Activated T-helper 17 cell treated with anti-CD3 and anti-CD28 coated beads, Interleukin-2, amount 50 U/mL, for 72 hours (primary cell): ENCODE data around the gene FREY1. TPM values are rescaled to one million over a fixed set of nuclear protein-coding genes. Genes with fewer than 3 reads are reported as not detected.
A peak's percentile ranks its signal among the peaks of the same experiment; 100 is the strongest.

Experiments
- ATAC-seq: fragments of 150-1000 bp; cut with Tn5 transposase; replicated peaks from 2 replicates; pipeline ENCODE4 v1.10.0; 2021; ENCODE audit warnings: mild to moderate bottlenecking, moderate library complexity
- H3K27ac Mint-ChIP-seq: one replicate; pipeline ENCODE4 v1.8.0; 2022; ENCODE audit warnings: mixed read lengths
- H3K27me3 Mint-ChIP-seq: one replicate; pipeline ENCODE4 v1.8.0; 2022; ENCODE audit warnings: mixed read lengths
- H3K36me3 Mint-ChIP-seq: one replicate; pipeline ENCODE4 v1.8.0; 2022; ENCODE audit warnings: low read depth, mild to moderate bottlenecking, mixed read lengths
- H3K4me1 Mint-ChIP-seq: one replicate; pipeline ENCODE4 v1.8.0; 2022; ENCODE audit warnings: mixed read lengths
- H3K4me3 Mint-ChIP-seq: one replicate; pipeline ENCODE4 v1.8.0; 2022; ENCODE audit warnings: mild to moderate bottlenecking, mixed read lengths
- H3K9me3 Mint-ChIP-seq: one replicate; pipeline ENCODE4 v1.8.0; 2022; ENCODE audit warnings: mixed read lengths
- total RNA-seq, 2 donors: library from RNA; stranded (reverse); gene quantifications; one replicate each; pipeline ENCODE4 v1.2.3, GENCODE V29; 2022

The FREY1 gene
- total RNA-seq, 2 donors from 2014 or later: 1.8 to 2.7 TPM

GRCh38 chr11:45884596-45885185 lies 22.4 kb downstream of the FREY1 start:
- peaks cover 15% of the 10 kb centered on the region for H3K36me3 Mint-ChIP-seq
- H3K4me1 Mint-ChIP-seq: no peaks in the 10 kb centered on the region
- H3K9me3 Mint-ChIP-seq: no peaks in the 10 kb centered on the region
- H3K27ac Mint-ChIP-seq: no peak overlapping the region
- ATAC-seq: no peak
- H3K4me3 Mint-ChIP-seq: peak overlapping the region; percentile 58
- no peaks in the 10 kb centered on the region for H3K27me3 Mint-ChIP-seq

- Mint-ChIP-seq H3K9me3 (no peaks in the 10 kb centered on the region), H3K27ac (no peak overlapping the region), H3K27me3 (no peaks in the 10 kb centered on the region), H3K36me3 (peaks cover 41% of the 10 kb centered on the region), H3K4me1 (no peaks in the 10 kb centered on the region), H3K4me3 (no peak overlapping the region)
- ATAC-seq: no peak
These were observed 25.2 kb downstream of the FREY1 start for GRCh38 chr11:45881708-45882368.

- no peak for ATAC-seq
- H3K9me3 Mint-ChIP-seq: no peaks in the 10 kb centered on the region
These were observed 26.1 kb downstream of the FREY1 start for GRCh38 chr11:45880772-45881570.

GRCh38 chr11:45879803-45880686 lies 27.0 kb downstream of the FREY1 start:
- H3K27ac Mint-ChIP-seq: peak overlapping the region; percentile 26
- peaks cover 57% of the 10 kb centered on the region for H3K36me3 Mint-ChIP-seq
- no peak overlapping the region for H3K4me3 Mint-ChIP-seq
- H3K4me1 Mint-ChIP-seq: no peaks in the 10 kb centered on the region
- ATAC-seq: no peak
- no peaks in the 10 kb centered on the region for H3K9me3 Mint-ChIP-seq
- H3K27me3 Mint-ChIP-seq: no peaks in the 10 kb centered on the region

More at GRCh38 chr11:45880772-45881570, 26.1 kb downstream of the FREY1 start:
- H3K27ac Mint-ChIP-seq: no peak overlapping the region
- H3K4me3 Mint-ChIP-seq: no peak overlapping the region
- peaks cover 49% of the 10 kb centered on the region for H3K36me3 Mint-ChIP-seq
- no peaks in the 10 kb centered on the region for H3K27me3 Mint-ChIP-seq
- no peaks in the 10 kb centered on the region for H3K4me1 Mint-ChIP-seq

- Mint-ChIP-seq H3K36me3 (peaks cover 73% of the 10 kb centered on the region), H3K4me3 (no peak overlapping the region), H3K27me3 (no peaks in the 10 kb centered on the region)
These were observed 29.2 kb downstream of the FREY1 start for GRCh38 chr11:45877845-45878244.

GRCh38 chr11:45877221-45877620 lies 29.9 kb downstream of the FREY1 start:
- no peak overlapping the region for H3K4me3 Mint-ChIP-seq
- H3K27me3 Mint-ChIP-seq: no peaks in the 10 kb centered on the region
- no peaks in the 10 kb centered on the region for H3K9me3 Mint-ChIP-seq
- no peaks in the 10 kb centered on the region for H3K4me1 Mint-ChIP-seq
- peaks cover 80% of the 10 kb centered on the region for H3K36me3 Mint-ChIP-seq
- ATAC-seq: no peak
- no peak overlapping the region for H3K27ac Mint-ChIP-seq

More at GRCh38 chr11:45877845-45878244, 29.2 kb downstream of the FREY1 start:
- no peak for ATAC-seq
- Mint-ChIP-seq H3K27ac (no peak overlapping the region), H3K9me3 (no peaks in the 10 kb centered on the region), H3K4me1 (no peaks in the 10 kb centered on the region)

- H3K27me3 Mint-ChIP-seq: no peaks in the 10 kb centered on the region
- peaks cover 88% of the 10 kb centered on the region for H3K36me3 Mint-ChIP-seq
- no peak overlapping the region for H3K27ac Mint-ChIP-seq
- ATAC-seq: no peak
- H3K4me3 Mint-ChIP-seq: no peak overlapping the region
- no peaks in the 10 kb centered on the region for H3K9me3 Mint-ChIP-seq
- H3K4me1 Mint-ChIP-seq: no peaks in the 10 kb centered on the region
These were observed 30.7 kb downstream of the FREY1 start for GRCh38 chr11:45876401-45876800.

GRCh38 chr11:45872651-45873356 lies 34.3 kb downstream of the FREY1 start:
- Mint-ChIP-seq H3K27ac (no peak overlapping the region), H3K27me3 (no peaks in the 10 kb centered on the region), H3K36me3 (peaks cover 90% of the 10 kb centered on the region), H3K9me3 (no peaks in the 10 kb centered on the region), H3K4me1 (no peaks in the 10 kb centered on the region), H3K4me3 (no peak overlapping the region)
- peak; percentile 70 for ATAC-seq

- no peak overlapping the region for H3K27ac Mint-ChIP-seq
- peaks cover 90% of the 10 kb centered on the region for H3K36me3 Mint-ChIP-seq
- no peaks in the 10 kb centered on the region for H3K4me1 Mint-ChIP-seq
- H3K27me3 Mint-ChIP-seq: no peaks in the 10 kb centered on the region
- H3K9me3 Mint-ChIP-seq: no peaks in the 10 kb centered on the region
- no peak overlapping the region for H3K4me3 Mint-ChIP-seq
- ATAC-seq: no peak
These were observed 35.4 kb downstream of the FREY1 start for GRCh38 chr11:45871638-45872037.

- no peak for ATAC-seq
- H3K4me1 Mint-ChIP-seq: no peaks in the 10 kb centered on the region
- H3K9me3 Mint-ChIP-seq: no peaks in the 10 kb centered on the region
- no peaks in the 10 kb centered on the region for H3K27me3 Mint-ChIP-seq
- no peak overlapping the region for H3K27ac Mint-ChIP-seq
- H3K4me3 Mint-ChIP-seq: no peak overlapping the region
- H3K36me3 Mint-ChIP-seq: peaks cover 90% of the 10 kb centered on the region
These were observed 36.4 kb downstream of the FREY1 start for GRCh38 chr11:45870706-45871105.

GRCh38 chr11:45869551-45869950 lies 37.5 kb downstream of the FREY1 start:
- Mint-ChIP-seq H3K9me3 (no peaks in the 10 kb centered on the region), H3K4me3 (no peak overlapping the region), H3K27me3 (no peaks in the 10 kb centered on the region), H3K4me1 (no peaks in the 10 kb centered on the region), H3K27ac (no peak overlapping the region), H3K36me3 (peaks cover 92% of the 10 kb centered on the region)
- no peak for ATAC-seq

GRCh38 chr11:45864041-45864440 lies 43.0 kb downstream of the FREY1 start:
- no peak for ATAC-seq

GRCh38 chr11:45860764-45861510 lies 46.1 kb downstream of the FREY1 start:
- H3K4me1 Mint-ChIP-seq: peaks cover 5% of the 10 kb centered on the region
- H3K36me3 Mint-ChIP-seq: peaks cover 91% of the 10 kb centered on the region
- H3K9me3 Mint-ChIP-seq: no peaks in the 10 kb centered on the region
- no peak for ATAC-seq
- no peak overlapping the region for H3K27ac Mint-ChIP-seq
- H3K4me3 Mint-ChIP-seq: no peak overlapping the region
- H3K27me3 Mint-ChIP-seq: no peaks in the 10 kb centered on the region

More at GRCh38 chr11:45864041-45864440, 43.0 kb downstream of the FREY1 start:
- peaks cover 91% of the 10 kb centered on the region for H3K36me3 Mint-ChIP-seq
- H3K4me3 Mint-ChIP-seq: no peak overlapping the region
- no peaks in the 10 kb centered on the region for H3K9me3 Mint-ChIP-seq
- no peak overlapping the region for H3K27ac Mint-ChIP-seq
- no peaks in the 10 kb centered on the region for H3K27me3 Mint-ChIP-seq
- H3K4me1 Mint-ChIP-seq: no peaks in the 10 kb centered on the region
